OCI-LY7 (cell line): ENCODE measurements around the gene ATP8B4. TPM values are rescaled to one million over a fixed set of nuclear protein-coding genes. Genes with fewer than 3 reads are reported as not detected.

Experiments used
- BruUV-seq: library from RNA; stranded (reverse); fragments of 400-500 nt; replicated peaks from 2 replicates; lab custom pipeline; 2021; lab: Mats Ljungman, UMichigan
- CTCF ChIA-PET: fragments of 300-600 bp; sonication (Branson Sonifier 250); formaldehyde crosslinking; loops from one replicate; lab custom pipeline; 2022; ENCODE audit warnings: antibody characterized with exemption; ENCODE audit not compliant: unreplicated experiment; lab: Charles Lee
- POLR2A ChIA-PET: fragments of 300-600 bp; sonication (Branson Sonifier 250); formaldehyde crosslinking; loops from one replicate; lab custom pipeline; 2022; ENCODE audit warnings: antibody characterized with exemption; lab: Charles Lee
- DNase-seq: peaks from one replicate; pipeline ENCODE4 v3.0.0-alpha.2; 2015; ENCODE audit warnings: low spot score
- H2AFZ ChIP-seq: fragments of 200-600 bp; sonication (generic), shearing (Covaris generic); 2 replicates; pipeline ENCODE4 v1.6.1; 2014; ENCODE audit warnings: mild to moderate bottlenecking, antibody characterized with exemption, low read length, moderate library complexity
- H3K27ac ChIP-seq: fragments of 200-600 bp; sonication (generic); 2 replicates; pipeline ENCODE4 v1.5.1; 2014; ENCODE audit warnings: mixed run types, low read depth, mild to moderate bottlenecking, moderate library complexity, low read length, inconsistent platforms; ENCODE audit not compliant: poor library complexity, severe bottlenecking
- H3K36me3 ChIP-seq: fragments of 200-600 bp; sonication (generic); 2 replicates; pipeline ENCODE4 v1.6.1; 2014; ENCODE audit warnings: mild to moderate bottlenecking, antibody characterized with exemption, low read length, moderate library complexity, mixed read lengths; ENCODE audit not compliant: insufficient read depth
- H3K4me1 ChIP-seq: fragments of 200-600 bp; sonication (generic); 2 replicates; pipeline ENCODE4 v1.5.1; 2014; ENCODE audit warnings: mild to moderate bottlenecking, low read length; ENCODE audit not compliant: insufficient read depth, poor library complexity, severe bottlenecking
- H3K4me2 ChIP-seq: fragments of 200-600 bp; sonication (generic); 2 replicates; pipeline ENCODE4 v1.6.1; 2014; ENCODE audit warnings: mild to moderate bottlenecking, low read length
- H3K4me3 ChIP-seq: fragments of 200-600 bp; sonication (generic); 2 replicates; pipeline ENCODE4 v1.5.1; 2014; ENCODE audit warnings: mild to moderate bottlenecking, low read depth, low read length; ENCODE audit not compliant: poor library complexity, severe bottlenecking
- H3K79me2 ChIP-seq: fragments of 200-600 bp; sonication (generic); 2 replicates; pipeline ENCODE4 v1.6.1; 2016; ENCODE audit warnings: low read depth, mild to moderate bottlenecking, low read length, moderate library complexity, mixed read lengths; ENCODE audit not compliant: insufficient read depth
- H3K9me2 ChIP-seq: fragments of 200-600 bp; sonication (generic); 2 replicates; pipeline ENCODE4 v1.6.1; 2016; ENCODE audit warnings: mild to moderate bottlenecking, low read length, mixed read lengths; ENCODE audit not compliant: insufficient read depth
- H3K9me3 ChIP-seq: fragments of 200-600 bp; sonication (generic); 2 replicates; pipeline ENCODE4 v1.6.1; 2014; ENCODE audit warnings: mild to moderate bottlenecking, mixed run types, low read length, mixed read lengths
- H4K20me1 ChIP-seq: fragments of 200-600 bp; sonication (generic); 2 replicates; pipeline ENCODE4 v1.6.1; 2014; ENCODE audit warnings: mild to moderate bottlenecking, antibody characterized with exemption, low read length, moderate library complexity, mixed read lengths; ENCODE audit not compliant: insufficient read depth
- CTCF ChIP-seq: fragments of 200-600 bp; sonication (generic); conservative IDR thresholded peaks from 2 replicates; pipeline ENCODE4 v1.5.1; 2014; ENCODE audit warnings: mild to moderate bottlenecking, antibody characterized with exemption, low read length, moderate library complexity, mixed read lengths
- EZH2phosphoT487 ChIP-seq: fragments of 200-600 bp; sonication (generic); IDR thresholded peaks from 2 replicates; pipeline ENCODE4 v1.6.1; 2018; ENCODE audit warnings: low read depth, borderline replicate concordance, mild to moderate bottlenecking, mixed run types, antibody characterized with exemption, low read length, moderate library complexity, mixed read lengths
- intact Hi-C: fragments of 100-400 bp; cut with micrococcal nuclease; formaldehyde crosslinking; loops from one replicate; pipeline ENCODE4 v1.10.0; 2022; ENCODE audit not compliant: unreplicated experiment
- total RNA-seq, 2 experiments: library from RNA; depleted of rRNA in 1 of 2; stranded (reverse); fragments of >200 nt in 1 of 2; shearing (Covaris generic) in 1 of 2; gene quantifications; 2 replicates each; pipeline ENCODE4 v1.2.3, GENCODE V29; 2014 to 2022

ATP8B4 gene
- total RNA-seq, 2 experiments from 2014 or later: not detected

GRCh38 chr15:50126072-50126471 lies 7.0 kb upstream of the ATP8B4 start:
- H3K9me3 ChIP-seq: no peaks in the 10 kb centered on the region
- no peak overlapping the region for H3K4me3 ChIP-seq
- no peak for DNase-seq
- H3K79me2 ChIP-seq: no peaks in the 10 kb centered on the region
- no peaks in the 10 kb centered on the region for H3K4me1 ChIP-seq
- no peak overlapping the region for H2AFZ ChIP-seq
- H3K36me3 ChIP-seq: no peaks in the 10 kb centered on the region
- intact Hi-C loops: no loop called here
- H3K9me2 ChIP-seq: no peaks in the 10 kb centered on the region
- no TSS peak for BruUV-seq
- TF ChIP-seq EZH2phosphoT487: no peak
- no peak for TF ChIP-seq CTCF
- H4K20me1 ChIP-seq: no peaks in the 10 kb centered on the region
- no peak overlapping the region for H3K4me2 ChIP-seq
- ChIA-PET CTCF (no interaction called here), POLR2A (interaction anchor here (0.5 kb wide), 1 partner anchor 1157 kb away, joined by 3 read pairs; no protein-coding TSS in a partner anchor)
- H3K27ac ChIP-seq: no peak overlapping the region

DNA sequence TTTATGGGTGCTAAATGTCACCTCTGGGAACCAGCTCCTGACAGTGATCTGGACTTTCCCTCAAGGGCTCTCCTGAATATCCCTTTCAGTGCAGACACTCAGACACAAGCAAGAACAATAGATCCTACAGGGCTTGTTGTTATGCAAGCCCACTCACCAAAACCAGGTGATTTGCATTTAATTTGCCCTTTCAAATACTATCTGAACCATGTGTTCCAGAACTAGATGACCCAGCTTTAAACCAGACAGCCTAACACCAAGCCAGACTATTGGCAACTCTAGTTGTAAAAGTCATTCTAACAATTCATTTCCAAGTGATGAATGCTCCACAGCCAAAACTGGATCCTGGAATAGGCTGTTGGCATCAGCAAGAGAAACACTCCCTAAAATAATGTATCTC lies 5.6 kb upstream of the ATP8B4 start:
- ChIA-PET CTCF (no interaction called here), POLR2A (no interaction called here)
- Histone ChIP-seq H4K20me1 (no peaks in the 10 kb centered on the region), H3K4me3 (no peak overlapping the region), H3K27ac (no peak overlapping the region), H3K9me3 (no peaks in the 10 kb centered on the region), H3K79me2 (no peaks in the 10 kb centered on the region), H3K9me2 (no peaks in the 10 kb centered on the region), H3K4me1 (no peaks in the 10 kb centered on the region), H3K36me3 (no peaks in the 10 kb centered on the region), H2AFZ (no peak overlapping the region), H3K4me2 (no peak overlapping the region)
- DNase-seq: no peak
- no peak for TF ChIP-seq CTCF
- TF ChIP-seq EZH2phosphoT487: no peak
- intact Hi-C loops: no loop called here
- BruUV-seq: no TSS peak

GRCh38 chr15:50123861-50124557 lies 5.0 kb upstream of the ATP8B4 start:
- no peaks in the 10 kb centered on the region for H3K9me3 ChIP-seq
- no peaks in the 10 kb centered on the region for H3K79me2 ChIP-seq
- POLR2A ChIA-PET: no interaction called here
- H3K9me2 ChIP-seq: no peaks in the 10 kb centered on the region
- H3K27ac ChIP-seq: no peak overlapping the region
- H3K4me3 ChIP-seq: no peak overlapping the region
- H3K4me1 ChIP-seq: no peaks in the 10 kb centered on the region
- H3K36me3 ChIP-seq: no peaks in the 10 kb centered on the region
- CTCF ChIA-PET: no interaction called here
- H4K20me1 ChIP-seq: no peaks in the 10 kb centered on the region
- intact Hi-C loops: no loop called here
- no peak overlapping the region for H3K4me2 ChIP-seq
- no peak overlapping the region for H2AFZ ChIP-seq
- TF ChIP-seq EZH2phosphoT487: no peak
- no peak for TF ChIP-seq CTCF
- BruUV-seq: no TSS peak
- no peak for DNase-seq
